Parathyroid adenoma (tissue), 2 donors: Measurements from ENCODE around the gene C12orf50.

ENCODE experiments used
- H2AFZ ChIP-seq: fragments of 300-600 bp; sonication (generic); one replicate; pipeline ENCODE4 v1.7.0; 2017; ENCODE audit warnings: antibody characterized with exemption, mild to moderate bottlenecking
- H3K27ac ChIP-seq: fragments of 300-600 bp; sonication (generic); one replicate; pipeline ENCODE4 v1.7.0; 2017
- H3K27me3 ChIP-seq: fragments of 300-600 bp; sonication (generic); one replicate; pipeline ENCODE4 v1.7.0; 2017; ENCODE audit warnings: low read length; ENCODE audit not compliant: control insufficient read depth, insufficient read depth
- H3K36me3 ChIP-seq: fragments of 300-600 bp; sonication (generic); one replicate; pipeline ENCODE4 v1.7.0; 2017; ENCODE audit warnings: low read length; ENCODE audit not compliant: control insufficient read depth, insufficient read depth
- H3K4me1 ChIP-seq: fragments of 300-600 bp; sonication (generic); one replicate; pipeline ENCODE4 v1.7.0; 2017; ENCODE audit warnings: control low read depth
- H3K4me2 ChIP-seq: fragments of 300-600 bp; sonication (generic); one replicate; pipeline ENCODE4 v1.7.0; 2017; ENCODE audit warnings: low read length
- H3K4me3 ChIP-seq: fragments of 300-600 bp; sonication (generic); one replicate; pipeline ENCODE4 v1.7.0; 2017; ENCODE audit warnings: low read depth, low read length
- H3K79me2 ChIP-seq: fragments of 300-600 bp; sonication (generic); one replicate; pipeline ENCODE4 v1.7.0; 2017; ENCODE audit warnings: control low read depth
- H3K9ac ChIP-seq: fragments of 300-600 bp; sonication (generic); one replicate; pipeline ENCODE4 v1.7.0; 2017; ENCODE audit warnings: mild to moderate bottlenecking
- H3K9me3 ChIP-seq: fragments of 300-600 bp; sonication (generic); one replicate; pipeline ENCODE4 v1.7.0; 2017; ENCODE audit warnings: low read length; ENCODE audit not compliant: control insufficient read depth
- CTCF ChIP-seq: fragments of 300-600 bp; sonication (generic); IDR thresholded peaks from one replicate; pipeline ENCODE4 v1.7.0; 2017; ENCODE audit warnings: antibody characterized with exemption, mild to moderate bottlenecking
- donor health status: primary hyperparathyroidism.

Gene C12orf50, protein sequence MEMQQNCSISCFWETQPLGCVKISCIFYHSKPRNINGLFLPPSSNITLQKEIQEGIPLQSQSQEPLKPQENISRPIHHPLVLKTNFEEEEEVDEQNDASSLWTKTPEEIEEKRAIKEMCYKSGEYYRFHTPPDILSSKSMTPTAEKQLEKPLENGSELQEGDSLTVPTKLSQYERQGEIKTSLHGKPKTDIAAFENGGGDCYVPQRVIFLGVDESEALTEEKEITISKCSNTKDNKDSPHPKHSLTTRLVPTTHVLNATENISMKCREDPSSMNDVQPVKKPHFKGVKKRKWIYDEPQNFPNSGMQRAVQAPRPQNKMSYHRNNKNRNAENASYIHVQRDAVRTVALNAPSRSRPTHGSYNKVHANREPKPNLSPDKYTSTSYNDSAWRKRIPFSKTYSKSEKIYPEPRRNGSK

GRCh38 chr12:88029093-88029665 lies at the start of gene C12orf50:
Gene C12orf50, minus strand, starts transcription at chr12:88029401. Its CDS starts 2,439 bp downstream, at chr12:88026962.
- no peaks in the 10 kb centered on the region for H3K36me3 ChIP-seq
- H3K27me3 ChIP-seq, result no peaks in the 10 kb centered on the region
- TF ChIP-seq CTCF, result no peak
- H3K27ac ChIP-seq, result no peak within 1 kb of the TSS
- no peak within 1 kb of the TSS for H2AFZ ChIP-seq
- no peak within 1 kb of the TSS for H3K9ac ChIP-seq
- no peaks in the 10 kb centered on the region for H3K4me1 ChIP-seq
- H3K4me3 ChIP-seq, result no peak within 1 kb of the TSS
- no peaks in the 10 kb centered on the region for H3K79me2 ChIP-seq
- H3K4me2 ChIP-seq, result no peak within 1 kb of the TSS
- H3K9me3 ChIP-seq, result no peaks in the 10 kb centered on the region

DNA sequence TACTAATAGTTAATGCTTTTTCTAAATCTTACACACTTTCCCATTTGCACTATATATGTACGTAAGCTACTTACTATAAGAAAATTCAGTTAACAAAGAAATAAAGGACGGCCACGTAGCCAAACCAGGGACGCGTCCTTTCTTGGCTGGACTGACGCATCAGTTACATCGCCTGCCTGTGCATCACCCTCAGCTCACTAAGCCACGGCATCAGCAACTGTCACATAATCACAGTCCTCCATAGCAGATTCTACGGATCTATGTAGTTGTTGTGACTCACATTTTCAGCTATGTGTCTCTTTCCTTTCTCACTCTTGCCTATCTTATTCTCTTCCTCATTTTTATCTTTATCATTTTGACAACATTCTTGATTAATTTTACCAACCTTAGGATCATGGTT lies 38.1 kb upstream of the C12orf50 start:
- Histone ChIP-seq H2AFZ (no peak overlapping the region), H3K27ac (no peak overlapping the region), H3K79me2 (no peaks in the 10 kb centered on the region), H3K4me3 (no peak overlapping the region), H3K4me1 (no peaks in the 10 kb centered on the region), H3K4me2 (no peak overlapping the region), H3K9ac (no peak overlapping the region), H3K27me3 (no peaks in the 10 kb centered on the region), H3K9me3 (no peaks in the 10 kb centered on the region), H3K36me3 (no peaks in the 10 kb centered on the region)
- TF ChIP-seq CTCF, result no peak

DNA sequence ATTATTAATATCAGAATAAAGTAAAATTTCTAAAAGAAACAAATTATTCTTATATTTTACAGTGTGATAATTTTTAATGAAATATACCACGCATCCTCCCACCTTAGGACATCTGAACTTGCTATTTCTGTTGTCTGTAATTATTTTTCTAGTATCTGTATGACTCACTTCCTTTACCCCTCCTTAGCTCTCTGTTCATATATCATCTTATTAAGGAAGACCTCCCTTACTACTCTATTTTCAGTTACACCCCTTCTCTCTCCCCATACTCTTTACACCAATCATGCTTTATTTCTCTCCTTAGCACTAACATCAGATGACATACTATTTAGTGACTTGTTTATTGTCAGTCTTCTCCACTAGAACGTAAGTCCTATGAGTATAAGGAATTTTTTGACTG lies 34.2 kb upstream of the C12orf50 start:
- no peak overlapping the region for H3K4me2 ChIP-seq
- no peaks in the 10 kb centered on the region for H3K79me2 ChIP-seq
- no peaks in the 10 kb centered on the region for H3K9me3 ChIP-seq
- no peak for TF ChIP-seq CTCF
- no peaks in the 10 kb centered on the region for H3K4me1 ChIP-seq
- H3K4me3 ChIP-seq, result no peak overlapping the region
- H3K27ac ChIP-seq, result no peak overlapping the region
- H2AFZ ChIP-seq, result no peak overlapping the region
- no peak overlapping the region for H3K9ac ChIP-seq
- H3K27me3 ChIP-seq, result no peaks in the 10 kb centered on the region
- H3K36me3 ChIP-seq, result no peaks in the 10 kb centered on the region

- Histone ChIP-seq H3K79me2 (no peaks in the 10 kb centered on the region), H2AFZ (no peak overlapping the region), H3K36me3 (no peaks in the 10 kb centered on the region), H3K9ac (no peak overlapping the region), H3K27me3 (no peaks in the 10 kb centered on the region), H3K27ac (no peak overlapping the region), H3K4me2 (no peak overlapping the region), H3K4me3 (no peak overlapping the region), H3K9me3 (no peaks in the 10 kb centered on the region), H3K4me1 (no peaks in the 10 kb centered on the region)
- TF ChIP-seq CTCF, result no peak
These were observed 33.3 kb upstream of the C12orf50 start for GRCh38 chr12:88062474-88062873.

DNA sequence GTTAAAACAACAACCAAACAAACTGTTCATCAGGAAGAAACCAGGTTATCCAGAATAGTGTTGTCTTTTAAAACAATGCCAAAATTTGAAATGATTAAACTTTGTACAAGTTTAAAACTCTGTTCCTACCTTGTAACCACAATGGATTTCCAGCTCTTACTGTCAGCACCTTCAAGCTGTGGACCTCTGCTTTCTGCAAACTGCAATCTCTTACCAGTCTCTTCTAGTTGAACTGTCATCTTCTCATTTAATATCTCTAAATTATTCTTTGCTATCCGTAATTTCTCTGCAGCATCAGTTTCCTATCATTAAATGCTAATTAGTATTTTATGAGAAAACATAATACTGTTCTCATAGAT lies 29.5 kb upstream of the C12orf50 start:
- H3K27me3 ChIP-seq, result no peaks in the 10 kb centered on the region
- no peak overlapping the region for H3K4me3 ChIP-seq
- no peak for TF ChIP-seq CTCF
- no peaks in the 10 kb centered on the region for H3K9me3 ChIP-seq
- H3K9ac ChIP-seq, result no peak overlapping the region
- H3K4me1 ChIP-seq, result no peaks in the 10 kb centered on the region
- H2AFZ ChIP-seq, result no peak overlapping the region
- no peak overlapping the region for H3K27ac ChIP-seq
- H3K4me2 ChIP-seq, result no peak overlapping the region
- no peaks in the 10 kb centered on the region for H3K79me2 ChIP-seq
- H3K36me3 ChIP-seq, result no peaks in the 10 kb centered on the region
